Large intestine (tissue), 3 donors: ENCODE measurements around the gene MRPL54. TPM values are rescaled to one million over a fixed set of nuclear protein-coding genes. Genes with fewer than 3 reads are reported as not detected.

ENCODE experiments used
- DNase-seq, 2 donors: peaks; one replicate each; pipeline versions ENCODE4 v3.0.0 to v3.0.0-alpha.2; 2013
- H3K27ac ChIP-seq: one replicate; pipeline ENCODE4 v1.5.1; 2013; ENCODE audit warnings: low read length
- H3K27me3 ChIP-seq: 2 replicates; pipeline ENCODE4 v1.6.1; 2013; ENCODE audit warnings: low read length; ENCODE audit not compliant: control insufficient read depth, insufficient read depth
- H3K36me3 ChIP-seq: 2 replicates; pipeline ENCODE4 v1.6.1; 2013; ENCODE audit warnings: low read length; ENCODE audit not compliant: control insufficient read depth, insufficient read depth
- H3K4me1 ChIP-seq: one replicate; pipeline ENCODE4 v1.6.1; 2013; ENCODE audit warnings: low read length; ENCODE audit not compliant: control insufficient read depth, insufficient read depth
- H3K4me3 ChIP-seq: one replicate; pipeline ENCODE4 v1.5.1; 2013; ENCODE audit warnings: low read length
- H3K9me3 ChIP-seq: one replicate; pipeline ENCODE4 v1.6.1; 2013; ENCODE audit warnings: mild to moderate bottlenecking, low read depth, low read length, moderate library complexity; ENCODE audit not compliant: control insufficient read depth
- WGBS: methylation state at CpG from one replicate; pipeline ENCODE4 v1.1.5; 2013; ENCODE audit warnings: low lambda C conversion rate; ENCODE audit not compliant: insufficient coverage; 5-methylcytosine and 5-hydroxymethylcytosine counted together
- polyA plus RNA-seq: library from polyadenylated mRNA; unstranded; fragments of 120-200 nt; gene quantifications from one replicate; pipeline ENCODE4 v1.2.1, GENCODE V29; 2013

MRPL54 gene
- polyA plus RNA-seq, 1 donor: 52.1 TPM

GRCh38 chr19:3775831-3776230 lies 13.3 kb downstream of the MRPL54 start:
- H3K36me3 ChIP-seq: no peaks in the 10 kb centered on the region
- H3K9me3 ChIP-seq: peaks cover 11% of the 10 kb centered on the region
- no peak for DNase-seq
- H3K27me3 ChIP-seq: no peaks in the 10 kb centered on the region
- no peaks in the 10 kb centered on the region for H3K4me1 ChIP-seq
- no peak overlapping the region for H3K4me3 ChIP-seq
- no CpG with 5 or more reads among the region's 5 CpGs for WGBS
- H3K27ac ChIP-seq: no peak overlapping the region

GRCh38 chr19:3776479-3777040 lies 14.1 kb downstream of the MRPL54 start:
- H3K4me1 ChIP-seq: no peaks in the 10 kb centered on the region
- no peaks in the 10 kb centered on the region for H3K36me3 ChIP-seq
- DNase-seq: no peak
- H3K27me3 ChIP-seq: no peaks in the 10 kb centered on the region
- no peak overlapping the region for H3K4me3 ChIP-seq
- H3K27ac ChIP-seq: no peak overlapping the region
- peaks cover 14% of the 10 kb centered on the region for H3K9me3 ChIP-seq
- 100% methylated on average over 1 of the region's 1 CpG for WGBS

GRCh38 chr19:3778104-3778867 lies 15.8 kb downstream of the MRPL54 start:
- Histone ChIP-seq H3K9me3 (peaks cover 28% of the 10 kb centered on the region), H3K27me3 (no peaks in the 10 kb centered on the region), H3K4me3 (no peak overlapping the region), H3K27ac (no peak overlapping the region), H3K36me3 (no peaks in the 10 kb centered on the region), H3K4me1 (no peaks in the 10 kb centered on the region)
- DNase-seq: no peak
- no CpG with 5 or more reads among the region's 37 CpGs for WGBS

- Histone ChIP-seq H3K4me3 (no peak overlapping the region), H3K36me3 (no peaks in the 10 kb centered on the region), H3K9me3 (peaks cover 30% of the 10 kb centered on the region), H3K27me3 (peaks cover 5% of the 10 kb centered on the region), H3K4me1 (no peaks in the 10 kb centered on the region), H3K27ac (no peak overlapping the region)
- DNase-seq: no peak
- WGBS: no CpG with 5 or more reads among the region's 44 CpGs
These were observed 16.6 kb downstream of the MRPL54 start for GRCh38 chr19:3778899-3779723.

- 100% methylated on average over 1 of the region's 9 CpGs for WGBS
These were observed 18.4 kb downstream of the MRPL54 start for GRCh38 chr19:3780786-3781304.

GRCh38 chr19:3781603-3782002 lies 19.1 kb downstream of the MRPL54 start:
- Histone ChIP-seq H3K36me3 (no peaks in the 10 kb centered on the region), H3K4me1 (no peaks in the 10 kb centered on the region), H3K27me3 (peaks cover 23% of the 10 kb centered on the region), H3K9me3 (peaks cover 30% of the 10 kb centered on the region), H3K27ac (no peak overlapping the region), H3K4me3 (no peak overlapping the region)
- no peak for DNase-seq
- no CpG with 5 or more reads among the region's 2 CpGs for WGBS

More at GRCh38 chr19:3780786-3781304, 18.4 kb downstream of the MRPL54 start:
- peaks cover 21% of the 10 kb centered on the region for H3K27me3 ChIP-seq
- no peaks in the 10 kb centered on the region for H3K4me1 ChIP-seq
- H3K4me3 ChIP-seq: no peak overlapping the region
- DNase-seq: no peak
- peaks cover 30% of the 10 kb centered on the region for H3K9me3 ChIP-seq
- H3K36me3 ChIP-seq: no peaks in the 10 kb centered on the region
- H3K27ac ChIP-seq: no peak overlapping the region

- Histone ChIP-seq H3K4me3 (no peak overlapping the region), H3K27me3 (peaks cover 28% of the 10 kb centered on the region), H3K9me3 (peaks cover 30% of the 10 kb centered on the region), H3K36me3 (no peaks in the 10 kb centered on the region), H3K4me1 (no peaks in the 10 kb centered on the region), H3K27ac (no peak overlapping the region)
- WGBS: 100% methylated on average over 1 of the region's 1 CpG
- DNase-seq: no peak
These were observed 19.8 kb downstream of the MRPL54 start for GRCh38 chr19:3782330-3782729.

GRCh38 chr19:3782903-3783302 lies 20.4 kb downstream of the MRPL54 start:
- Histone ChIP-seq H3K27ac (no peak overlapping the region), H3K27me3 (peaks cover 28% of the 10 kb centered on the region), H3K9me3 (peaks cover 29% of the 10 kb centered on the region), H3K4me1 (no peaks in the 10 kb centered on the region), H3K36me3 (no peaks in the 10 kb centered on the region), H3K4me3 (no peak overlapping the region)
- no CpG with 5 or more reads among the region's 13 CpGs for WGBS
- DNase-seq: no peak

GRCh38 chr19:3783660-3784584 lies 21.4 kb downstream of the MRPL54 start:
- peaks cover 26% of the 10 kb centered on the region for H3K9me3 ChIP-seq
- WGBS: 83% methylated on average over 5 of the region's 49 CpGs
- no peak for DNase-seq
- no peak overlapping the region for H3K27ac ChIP-seq
- H3K36me3 ChIP-seq: no peaks in the 10 kb centered on the region
- H3K4me3 ChIP-seq: no peak overlapping the region
- H3K4me1 ChIP-seq: no peaks in the 10 kb centered on the region
- peaks cover 28% of the 10 kb centered on the region for H3K27me3 ChIP-seq
